ENCODE data around the gene FXYD2.

DNA sequence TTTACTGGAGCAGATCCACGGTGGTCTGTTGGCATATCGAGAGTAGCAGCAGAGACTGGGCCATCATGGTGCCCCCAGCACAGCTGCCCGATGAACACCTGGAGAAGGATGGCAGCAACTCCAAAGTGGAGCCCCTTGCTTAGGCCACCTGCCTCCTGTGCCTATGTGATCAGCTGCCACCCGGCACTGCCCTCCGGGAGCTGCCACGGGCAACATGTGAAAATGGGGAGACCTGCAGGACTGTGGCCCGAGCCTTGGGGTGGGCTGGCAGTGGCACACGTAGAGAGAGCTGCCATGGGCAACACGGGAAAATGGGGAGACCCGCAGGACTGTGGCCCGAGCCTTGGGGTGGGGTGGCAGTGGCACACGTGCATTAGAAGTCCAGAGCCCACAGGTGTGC is 3.1 kb downstream of the FXYD2 start:
- TF ChIP-seq, protein P1, sequence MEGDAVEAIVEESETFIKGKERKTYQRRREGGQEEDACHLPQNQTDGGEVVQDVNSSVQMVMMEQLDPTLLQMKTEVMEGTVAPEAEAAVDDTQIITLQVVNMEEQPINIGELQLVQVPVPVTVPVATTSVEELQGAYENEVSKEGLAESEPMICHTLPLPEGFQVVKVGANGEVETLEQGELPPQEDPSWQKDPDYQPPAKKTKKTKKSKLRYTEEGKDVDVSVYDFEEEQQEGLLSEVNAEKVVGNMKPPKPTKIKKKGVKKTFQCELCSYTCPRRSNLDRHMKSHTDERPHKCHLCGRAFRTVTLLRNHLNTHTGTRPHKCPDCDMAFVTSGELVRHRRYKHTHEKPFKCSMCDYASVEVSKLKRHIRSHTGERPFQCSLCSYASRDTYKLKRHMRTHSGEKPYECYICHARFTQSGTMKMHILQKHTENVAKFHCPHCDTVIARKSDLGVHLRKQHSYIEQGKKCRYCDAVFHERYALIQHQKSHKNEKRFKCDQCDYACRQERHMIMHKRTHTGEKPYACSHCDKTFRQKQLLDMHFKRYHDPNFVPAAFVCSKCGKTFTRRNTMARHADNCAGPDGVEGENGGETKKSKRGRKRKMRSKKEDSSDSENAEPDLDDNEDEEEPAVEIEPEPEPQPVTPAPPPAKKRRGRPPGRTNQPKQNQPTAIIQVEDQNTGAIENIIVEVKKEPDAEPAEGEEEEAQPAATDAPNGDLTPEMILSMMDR (IDR thresholded peaks at IDR 0.05) = no peak
- TF ChIP-seq POLR2A (IDR thresholded peaks at IDR 0.05) = no peak

All from lower leg skin (tissue), 3 donors.